ENCODE measurements around the gene TGFBR3.

TGFBR3 gene

DNA sequence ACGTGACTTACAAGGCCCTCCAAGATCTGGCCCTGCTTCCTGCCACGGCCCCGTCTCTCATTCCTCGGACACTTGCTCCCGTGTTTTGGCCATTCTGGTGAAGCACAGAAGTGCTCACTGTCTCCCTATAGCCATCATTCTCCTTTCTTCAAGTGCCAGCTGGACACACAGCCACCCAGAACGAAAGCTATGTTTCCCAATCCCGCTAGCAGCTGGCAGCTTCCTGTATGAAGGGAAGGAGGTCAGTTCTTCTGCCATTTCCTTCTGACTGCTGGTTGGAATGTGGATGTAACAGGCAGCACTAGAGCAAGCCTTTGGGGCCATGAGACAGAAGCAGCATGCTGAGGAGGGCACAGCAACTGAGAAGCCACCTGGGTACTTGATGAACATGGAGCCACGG lies 82.8 kb downstream of the TGFBR3 start:
- no peak for DNase-seq (ENCODE audit: low read depth in 2 of 2)

DNA sequence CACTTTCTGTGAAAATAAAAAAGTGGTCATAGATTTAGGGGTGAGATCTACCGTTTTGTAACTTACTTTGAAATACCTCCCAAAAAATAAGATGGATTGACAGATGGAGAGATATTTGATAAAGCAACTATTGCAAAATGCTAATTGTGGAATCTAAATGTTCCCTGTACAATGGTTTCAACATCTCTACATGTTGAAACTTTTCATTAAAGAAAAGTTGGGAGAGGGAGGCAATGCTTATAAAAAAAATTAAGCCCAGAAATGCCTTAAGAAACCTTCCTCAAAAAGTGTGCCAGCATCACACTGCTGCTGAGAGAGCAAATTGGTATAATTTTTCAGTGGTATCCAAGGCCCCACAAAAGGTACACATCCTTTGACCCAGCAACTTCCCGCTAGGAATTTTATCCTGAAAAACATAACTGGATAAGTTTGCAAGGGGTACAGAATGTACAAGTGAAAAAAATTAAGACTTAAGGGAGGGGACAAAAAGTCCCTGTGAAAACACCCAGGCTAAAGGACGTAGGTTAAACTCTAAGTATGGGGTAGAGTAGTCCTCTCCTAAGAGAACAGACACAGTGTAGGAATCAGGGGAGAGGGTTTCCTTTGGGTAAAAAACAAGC lies 84.3 kb downstream of the TGFBR3 start:
- DNase-seq (ENCODE audit: low read depth in 2 of 2): no peak

DNA sequence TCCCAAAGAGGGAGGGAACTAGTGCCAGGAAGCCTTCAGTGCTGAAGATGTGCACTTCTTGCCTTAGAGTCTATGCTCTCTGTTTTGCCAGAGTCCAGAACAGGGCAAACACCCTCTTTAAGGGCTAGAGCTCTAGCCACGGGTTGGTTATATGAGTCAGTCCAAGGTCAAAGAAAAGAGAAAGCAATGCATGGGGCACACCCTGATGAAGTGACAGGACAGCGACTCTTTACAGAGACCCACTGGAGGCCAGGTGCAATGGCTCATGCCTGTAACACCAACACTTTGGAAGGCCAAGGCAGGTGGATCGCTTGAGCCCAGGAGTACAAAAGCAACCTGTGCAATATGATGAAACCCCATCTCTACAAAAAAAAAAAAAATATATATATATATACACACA lies 86.1 kb downstream of the TGFBR3 start:
- DNase-seq (ENCODE audit: low read depth in 2 of 2): no peak

DNA sequence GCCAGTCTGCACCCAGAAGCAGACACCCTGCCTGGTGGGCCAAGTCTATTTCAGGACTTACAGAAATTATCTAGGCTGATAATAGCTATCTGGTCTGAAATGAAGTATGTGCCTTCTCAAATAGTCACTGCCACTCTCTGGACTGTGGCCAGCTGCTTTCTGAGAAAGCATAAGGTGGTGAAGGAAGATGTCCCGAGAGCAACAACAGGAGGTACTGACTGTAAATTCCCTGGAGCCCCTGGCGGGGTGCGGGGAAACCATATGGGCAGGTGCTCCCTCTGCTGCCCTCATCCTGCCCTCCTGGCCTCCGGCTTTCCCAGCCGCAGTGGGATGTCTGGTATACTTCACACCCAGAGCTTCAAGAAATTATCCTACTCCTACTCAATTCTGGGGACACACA lies 86.8 kb downstream of the TGFBR3 start:
- DNase-seq (ENCODE audit: low read depth in 2 of 2): no peak

DNA sequence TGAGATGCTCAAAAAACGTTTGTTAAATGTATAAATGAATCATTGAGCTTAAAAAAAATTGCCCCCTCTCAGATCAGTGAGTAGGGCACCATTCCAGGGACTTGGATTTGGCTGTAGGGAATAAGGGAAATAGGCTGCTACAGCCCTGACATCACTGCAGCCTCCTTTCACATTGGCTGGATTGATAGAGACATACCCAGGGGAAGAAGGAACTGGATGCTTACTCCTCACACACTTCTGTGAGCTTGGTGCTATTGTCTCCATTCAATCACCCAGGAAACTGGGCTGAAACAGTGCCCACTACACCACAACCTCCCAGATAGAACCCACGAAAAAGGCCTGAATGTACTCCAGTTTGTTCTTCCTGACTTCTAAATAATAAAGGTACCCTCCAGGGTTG lies 87.2 kb downstream of the TGFBR3 start:
- DNase-seq (ENCODE audit: low read depth in 2 of 2): no peak

DNA sequence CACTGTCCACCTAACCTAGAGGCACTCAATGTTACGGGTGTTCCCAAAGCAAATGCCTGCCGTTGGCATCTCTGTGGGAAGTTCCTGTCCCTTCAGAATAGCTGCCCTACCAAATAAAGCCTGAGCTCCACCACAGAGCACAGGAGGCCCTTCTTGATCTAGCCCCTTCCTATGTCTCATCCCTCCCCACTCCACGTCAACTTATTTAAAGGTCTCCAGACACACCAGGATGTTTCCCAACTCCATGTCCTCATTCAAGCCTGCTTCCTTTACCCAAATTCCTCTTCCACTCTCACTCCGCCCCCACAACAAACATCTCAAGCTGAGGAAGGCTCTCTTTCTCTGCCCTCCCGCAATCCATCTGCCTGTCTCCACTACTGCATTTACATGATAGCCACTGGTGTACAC lies 87.7 kb downstream of the TGFBR3 start:
- DNase-seq (ENCODE audit: low read depth in 2 of 2): no peak

DNA sequence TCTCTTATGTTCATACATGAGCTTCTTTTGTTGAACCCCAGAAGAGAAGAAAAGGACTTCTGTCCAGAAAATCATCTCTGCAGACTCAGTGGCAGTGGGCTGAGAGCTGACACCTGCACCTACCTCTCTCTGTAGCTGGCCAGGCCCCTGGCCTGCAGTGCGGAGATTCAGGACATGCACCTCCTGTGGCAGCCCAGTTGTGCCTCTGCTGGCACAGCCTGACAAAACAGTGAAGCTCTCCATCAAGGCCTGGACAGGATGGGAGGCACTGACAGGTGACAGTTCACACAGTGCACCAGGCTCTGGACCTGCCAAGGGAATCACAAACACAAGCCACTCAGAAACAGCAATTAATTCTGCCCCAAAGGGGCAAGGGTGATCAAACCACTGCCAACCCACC lies 88.8 kb downstream of the TGFBR3 start:
- DNase-seq (ENCODE audit: low read depth in 2 of 2): no peak

DNA sequence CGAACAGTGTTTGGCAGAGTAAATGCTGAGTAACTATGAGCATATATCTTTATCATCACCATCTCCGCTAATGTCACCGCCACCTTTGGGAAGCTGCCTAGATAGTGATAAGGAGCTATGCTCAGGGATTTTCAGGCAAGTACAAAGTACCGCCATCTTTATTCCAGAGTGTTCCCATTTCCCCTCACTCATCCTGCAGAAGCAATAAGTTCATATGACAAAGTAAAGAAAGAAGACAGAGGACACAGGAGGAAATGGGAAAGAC lies 89.6 kb downstream of the TGFBR3 start:
- no peak for DNase-seq (ENCODE audit: low read depth in 2 of 2)

DNA sequence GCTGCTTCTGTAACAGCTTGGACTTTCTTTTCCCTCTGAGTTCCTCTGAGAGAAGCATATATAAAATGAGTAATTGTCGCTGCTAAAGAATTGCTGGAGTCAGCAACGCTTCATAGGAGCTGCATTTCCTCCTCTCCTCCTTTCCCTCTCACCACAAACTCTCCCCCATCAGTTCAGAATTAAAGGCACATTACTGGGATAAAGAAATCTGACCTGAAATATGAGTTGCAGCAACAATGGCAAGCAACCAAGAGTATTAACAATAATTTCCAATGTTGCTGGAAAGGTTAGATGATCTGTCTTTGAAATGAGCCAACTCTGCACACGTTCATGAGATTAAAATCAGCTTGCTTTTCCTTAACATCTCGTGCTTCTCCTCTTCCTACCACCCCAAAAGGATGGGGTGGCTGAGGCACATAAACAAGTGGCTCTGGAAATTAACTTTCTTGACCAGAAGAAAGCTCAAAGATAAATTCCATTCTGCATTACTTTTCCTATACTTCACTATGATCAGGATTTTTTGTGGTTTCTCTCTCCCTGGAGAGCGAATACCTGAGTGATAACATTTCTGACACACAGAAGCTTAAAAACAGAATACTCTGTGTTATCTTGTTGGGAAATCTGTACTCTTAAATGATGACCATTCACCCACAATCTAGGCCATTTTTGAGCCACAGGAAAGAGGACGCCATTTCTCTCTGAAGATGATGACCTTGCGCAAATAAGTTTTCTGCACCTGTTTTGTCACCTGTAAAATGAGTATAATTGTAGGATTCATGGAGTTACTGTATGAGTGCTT lies 90.2 kb downstream of the TGFBR3 start:
- DNase-seq (ENCODE audit: low read depth in 2 of 2): no peak

DNA sequence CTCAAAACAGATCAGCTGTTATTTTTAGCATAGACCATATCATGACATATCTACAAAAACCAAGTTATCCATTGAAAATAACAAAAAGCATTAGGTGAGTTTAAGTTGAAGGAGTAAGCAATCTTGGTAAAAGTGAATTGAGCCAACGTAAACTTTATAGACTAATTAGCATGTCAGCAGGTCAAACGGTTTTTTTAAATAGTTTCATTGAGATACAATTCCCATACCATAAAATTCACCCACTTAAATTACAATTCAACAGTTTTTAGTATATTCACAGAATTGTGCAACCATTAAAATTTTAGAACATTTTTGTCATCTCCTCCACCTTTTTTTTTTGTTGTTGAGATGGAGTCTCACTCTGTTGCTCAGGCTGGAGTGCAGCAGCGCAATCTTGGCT lies 92.1 kb downstream of the TGFBR3 start:
- no peak for DNase-seq (ENCODE audit: low read depth in 2 of 2)

DNA sequence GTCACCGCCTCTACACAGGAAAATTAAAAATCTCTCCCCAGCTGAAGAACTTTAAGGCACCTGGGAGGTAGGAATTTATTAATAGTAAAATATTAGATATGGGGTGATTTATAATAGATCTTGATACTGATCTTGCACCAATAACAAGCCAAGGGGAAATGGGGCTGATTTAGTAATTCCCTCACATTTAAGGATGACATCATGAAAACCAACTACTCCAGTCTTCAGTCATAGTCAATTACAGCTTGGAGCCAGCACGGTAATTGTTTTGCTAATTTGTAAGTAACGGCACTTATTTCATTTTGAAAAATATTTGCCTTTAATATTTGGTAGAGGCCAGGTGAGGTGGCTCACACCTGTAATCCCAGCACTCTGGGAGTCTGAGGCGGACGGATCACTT lies 92.8 kb downstream of the TGFBR3 start:
- DNase-seq (ENCODE audit: low read depth in 2 of 2): no peak

DNA sequence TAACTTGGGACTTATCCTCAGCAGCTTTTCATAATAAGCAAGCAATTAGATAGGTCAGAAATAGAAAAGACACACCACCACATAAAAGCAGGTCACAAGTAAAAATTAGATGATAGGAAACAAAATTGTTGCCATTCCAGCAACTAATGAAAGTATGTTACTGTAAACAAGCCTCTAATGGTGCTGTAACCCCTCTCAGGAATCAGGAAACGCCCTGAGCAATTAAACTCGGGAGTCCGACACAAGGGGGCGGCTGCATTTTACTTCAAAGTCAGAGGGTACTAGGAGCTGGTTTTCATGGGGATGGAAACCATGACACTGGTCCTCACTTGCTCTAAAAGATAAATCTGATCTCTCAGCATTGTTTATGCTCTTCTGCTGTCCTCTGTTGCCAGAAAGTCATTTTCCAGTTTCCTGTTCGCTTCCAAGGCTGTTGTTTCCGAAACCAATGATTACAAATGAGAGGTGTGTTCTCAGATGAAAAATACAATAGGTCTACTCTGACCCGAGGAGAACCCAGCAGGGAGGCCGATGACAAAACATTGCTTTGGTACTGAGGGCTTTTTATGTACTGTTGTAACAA lies 93.4 kb downstream of the TGFBR3 start:
- DNase-seq (ENCODE audit: low read depth in 2 of 2): no peak

DNA sequence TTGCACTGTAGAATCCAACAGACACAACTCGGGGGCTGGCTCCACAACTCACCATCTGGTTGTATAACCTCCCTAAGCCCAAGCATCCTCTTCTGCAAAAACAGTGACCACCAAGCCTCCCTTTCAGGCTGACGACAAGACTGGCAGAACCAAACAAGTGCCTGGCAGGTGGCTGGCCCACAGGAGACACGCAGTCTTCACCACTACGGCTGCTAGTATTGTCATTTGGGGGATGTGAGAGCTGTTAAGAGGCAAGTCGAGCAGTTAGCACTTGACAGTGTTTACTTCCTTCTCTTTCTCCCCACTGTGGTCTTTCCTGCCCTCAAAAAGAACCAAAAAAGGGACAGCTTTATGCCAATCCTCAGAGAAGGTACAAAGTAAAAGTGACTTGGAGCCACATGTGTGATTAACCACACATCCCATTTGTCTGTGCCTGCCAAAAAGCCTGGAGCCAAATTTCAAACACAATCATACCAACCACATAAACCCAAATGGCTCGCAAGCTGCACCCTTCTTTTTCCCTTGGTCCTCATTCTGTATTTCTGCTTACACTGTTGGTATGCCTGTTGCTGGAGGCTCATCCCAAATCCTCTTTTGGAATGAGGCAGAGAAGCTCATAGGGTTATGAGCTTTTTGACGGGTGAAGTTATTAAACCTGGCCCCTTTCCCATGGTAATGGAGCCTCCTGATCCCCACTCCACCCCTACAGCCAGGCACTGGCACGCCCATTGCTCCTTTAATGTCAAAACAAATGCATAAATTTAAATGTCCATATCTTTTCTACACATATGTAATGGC lies 94.1 kb downstream of the TGFBR3 start:
- no peak for DNase-seq (ENCODE audit: low read depth in 2 of 2)

DNA sequence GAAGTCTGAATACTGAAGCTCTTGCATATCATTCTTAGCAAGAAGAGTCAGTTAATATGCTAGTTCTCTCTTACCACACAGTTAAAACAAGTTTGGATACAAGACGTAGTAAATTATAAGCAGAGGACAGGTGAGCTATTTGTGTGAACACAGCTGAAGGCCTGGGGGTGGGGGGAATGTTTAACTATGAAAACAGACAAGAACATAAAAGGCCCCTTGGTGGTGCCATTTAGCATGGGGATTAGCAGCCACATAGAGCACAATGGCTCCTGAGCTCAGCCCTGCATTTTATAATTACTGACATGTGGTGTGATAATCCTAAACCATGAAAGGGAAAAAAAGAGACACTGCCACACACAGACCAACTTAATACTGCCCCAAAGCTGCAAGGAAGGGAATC lies 94.8 kb downstream of the TGFBR3 start:
- DNase-seq (ENCODE audit: low read depth in 2 of 2): no peak

DNA sequence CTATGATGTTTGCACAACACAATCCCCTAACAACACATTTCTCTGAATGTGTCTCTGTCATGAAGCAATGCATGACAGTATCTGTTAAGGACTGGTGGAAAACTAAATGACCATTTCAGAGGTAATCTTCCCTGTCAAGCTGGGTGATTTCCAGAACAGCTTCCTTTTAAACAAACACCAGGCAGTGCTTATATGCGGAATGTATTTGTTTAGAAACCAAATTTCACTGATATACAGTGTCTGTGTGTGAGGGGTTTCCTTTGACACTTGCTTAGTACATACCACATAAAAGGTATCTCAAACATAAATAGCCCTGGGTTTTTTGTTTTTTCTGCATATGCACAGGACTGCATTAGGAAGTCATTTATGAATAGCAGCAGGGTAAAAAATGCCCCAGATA lies 95.6 kb downstream of the TGFBR3 start:
- DNase-seq (ENCODE audit: low read depth in 2 of 2): no peak

DNA sequence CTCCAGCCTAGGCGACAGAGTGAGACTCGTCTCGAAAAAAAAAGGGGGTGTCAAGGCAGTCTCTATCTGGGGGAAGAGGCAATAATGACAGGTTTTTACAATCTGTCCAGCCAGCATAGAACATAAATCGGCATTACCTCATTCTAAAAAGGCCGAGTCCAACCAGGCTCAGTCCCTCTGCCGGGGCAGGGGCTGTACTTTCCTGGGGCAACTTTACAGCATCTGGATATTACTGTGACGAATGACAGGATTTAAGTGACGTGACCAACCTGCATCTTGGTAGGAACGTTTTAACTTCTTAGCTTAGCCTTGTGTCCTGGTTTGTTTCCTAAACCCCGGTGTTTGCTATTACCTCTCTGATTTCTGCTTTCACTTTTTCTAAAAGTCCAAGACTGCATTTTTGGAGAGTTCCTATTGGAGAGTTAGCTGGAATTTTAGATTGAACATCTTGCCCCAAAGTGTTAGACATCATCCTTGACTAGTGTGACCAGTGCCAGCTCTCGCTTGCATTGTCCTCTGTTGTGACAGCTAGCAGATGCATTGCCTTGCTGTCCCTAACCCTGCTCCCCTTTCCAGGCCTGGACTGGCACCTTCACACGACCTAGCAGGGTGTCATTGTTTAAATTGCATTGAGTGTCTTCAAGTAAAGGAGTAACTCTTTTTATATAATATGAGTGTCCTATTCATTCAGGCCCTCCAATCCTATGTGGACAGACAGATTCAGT lies 96.5 kb downstream of the TGFBR3 start:
- no peak for DNase-seq (ENCODE audit: low read depth in 2 of 2)

DNA sequence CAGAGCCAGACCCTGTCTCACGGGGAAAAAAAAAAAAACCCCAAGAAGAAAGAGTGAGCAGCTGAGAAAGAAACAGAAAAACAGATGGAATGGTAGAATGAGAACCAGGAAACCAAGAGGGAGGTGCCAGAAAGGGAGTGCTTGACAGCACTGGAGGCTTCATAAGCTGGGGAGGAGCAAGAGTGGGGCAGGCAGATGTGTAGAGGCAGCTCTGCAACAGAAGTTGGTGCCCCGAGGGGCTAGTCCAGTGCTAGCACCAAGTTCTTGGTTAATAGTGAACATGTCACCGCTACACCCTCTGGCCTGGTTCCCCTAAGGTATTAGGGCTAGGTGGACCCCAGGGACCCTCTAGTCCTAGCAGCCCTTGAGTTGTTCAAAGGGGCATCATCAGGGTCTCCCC lies 98.0 kb downstream of the TGFBR3 start:
- no peak for DNase-seq (ENCODE audit: low read depth in 2 of 2)

DNA sequence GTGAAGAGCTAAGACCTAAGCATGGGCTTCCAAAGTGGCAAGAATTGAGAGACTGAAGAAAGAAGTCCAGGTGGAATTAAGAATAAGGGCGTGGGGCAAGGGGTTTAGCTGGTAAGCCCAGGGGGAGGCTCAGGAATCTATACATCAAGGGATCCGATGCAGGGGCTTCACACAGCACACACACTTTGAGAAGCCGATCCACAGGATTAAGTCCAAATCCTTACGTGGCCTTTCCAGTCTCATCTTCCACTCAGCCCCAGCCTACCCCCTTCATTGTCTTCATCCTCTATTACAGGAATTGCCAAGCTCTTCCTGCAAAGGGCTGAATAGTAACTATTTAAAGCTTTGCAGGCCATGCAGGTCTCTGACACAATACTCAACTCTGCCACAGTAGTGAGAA lies 101.3 kb downstream of the TGFBR3 start:
- DNase-seq (ENCODE audit: low read depth in 2 of 2): no peak

DNA sequence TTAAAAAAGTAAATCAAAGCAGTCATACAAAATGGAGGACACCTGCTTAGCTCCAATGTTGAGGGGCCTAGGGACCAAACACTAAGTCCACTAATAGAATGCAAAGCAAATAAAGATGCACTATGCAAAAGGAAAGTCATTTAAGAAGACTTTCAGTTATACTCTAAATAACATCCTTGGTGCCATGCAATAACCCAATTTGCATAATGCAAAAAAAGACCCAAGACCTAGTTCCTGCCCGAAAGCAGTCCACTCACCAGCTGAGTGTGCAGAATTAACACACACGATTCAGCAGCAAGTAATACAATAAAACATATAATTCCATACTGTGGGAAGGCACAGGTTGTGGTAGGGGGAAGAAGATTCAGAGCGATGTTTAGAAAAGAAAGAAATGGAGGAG lies 101.8 kb downstream of the TGFBR3 start:
- no peak for DNase-seq (ENCODE audit: low read depth in 2 of 2)

DNA sequence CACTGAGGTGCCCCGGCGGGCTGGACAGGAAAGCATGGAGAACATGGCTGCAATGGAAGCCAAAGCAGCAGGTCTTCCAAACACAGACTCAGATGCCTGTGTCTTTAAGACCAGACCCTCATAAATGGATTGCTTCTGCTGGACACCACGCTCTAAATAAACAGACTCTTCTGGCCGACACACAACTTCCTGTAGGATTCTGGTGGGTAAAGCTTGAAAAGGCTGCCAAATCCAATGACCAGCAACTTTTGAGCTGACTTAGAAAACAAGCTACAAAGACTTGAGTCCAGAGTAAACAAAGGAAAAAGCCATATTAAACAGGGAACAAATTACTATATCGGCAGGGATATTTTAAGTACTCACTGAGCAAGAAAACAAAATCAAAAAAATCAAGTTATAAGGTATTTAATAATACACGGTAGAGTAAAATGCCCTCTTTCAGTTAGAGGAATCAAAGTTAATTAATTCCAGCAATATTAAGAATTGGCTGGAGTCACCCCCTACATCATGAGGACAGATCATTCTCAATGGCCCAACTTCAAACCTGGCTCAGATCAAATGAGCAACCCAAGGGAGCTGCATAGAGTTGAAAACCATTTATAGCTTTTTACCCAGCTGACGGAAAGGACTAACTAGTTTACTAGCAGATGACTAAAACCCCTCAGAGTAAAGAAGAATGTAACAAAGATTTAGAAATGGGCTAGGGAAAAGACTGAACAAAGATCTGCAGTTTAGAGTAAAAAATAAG lies 102.4 kb downstream of the TGFBR3 start:
- no peak for DNase-seq (ENCODE audit: low read depth in 2 of 2)

DNA sequence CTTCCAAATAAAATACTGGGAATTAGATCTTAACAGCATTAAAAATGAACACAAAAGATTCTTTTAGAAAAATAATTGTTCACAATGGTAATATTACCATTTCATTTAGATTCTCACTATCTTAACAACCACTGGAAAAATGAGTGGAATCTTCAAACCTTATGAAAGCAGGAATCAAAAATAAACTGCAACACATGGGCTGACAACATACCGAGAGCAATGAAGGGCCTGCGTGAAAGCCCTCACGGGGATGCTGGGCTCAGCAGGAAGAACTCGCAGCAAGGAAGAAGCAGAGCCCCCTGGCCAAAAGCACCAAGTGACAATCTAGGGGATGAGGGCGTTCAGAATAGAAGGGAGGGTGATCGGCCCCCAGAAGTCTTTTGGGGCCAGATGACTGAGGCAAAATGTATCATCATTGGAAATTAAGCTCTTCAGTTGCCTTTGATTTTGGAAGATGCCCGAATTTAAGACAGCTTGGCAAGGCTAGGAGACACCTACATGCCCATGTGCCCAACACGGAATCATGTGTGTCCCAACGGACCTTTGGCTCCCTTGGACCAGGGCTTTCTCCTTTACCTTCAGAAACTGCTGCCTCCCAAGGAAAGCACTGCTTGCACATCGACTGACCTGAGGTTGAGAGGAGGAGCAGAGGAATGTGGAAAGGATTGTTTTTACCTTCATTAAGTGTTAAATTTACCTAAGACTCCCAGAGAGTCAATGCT lies 103.9 kb downstream of the TGFBR3 start:
- no peak for DNase-seq (ENCODE audit: low read depth in 2 of 2)
